ENCODE results near the gene TANGO2.

DNA sequence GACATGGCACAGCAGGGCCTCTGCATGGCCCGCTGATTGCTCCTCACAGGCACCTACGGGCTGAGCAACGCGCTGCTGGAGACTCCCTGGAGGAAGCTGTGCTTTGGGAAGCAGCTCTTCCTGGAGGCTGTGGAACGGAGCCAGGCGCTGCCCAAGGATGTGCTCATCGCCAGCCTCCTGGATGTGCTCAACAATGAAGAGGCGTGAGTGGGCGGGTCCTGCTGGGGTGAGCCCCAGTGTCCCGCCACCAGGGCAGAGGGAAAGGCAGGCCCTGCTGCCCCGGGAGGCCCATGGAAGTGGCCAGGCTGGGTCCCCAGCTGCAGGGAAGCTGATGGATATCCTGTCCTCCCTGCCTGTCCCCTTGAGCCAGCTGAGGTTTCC, 40.6 kb downstream of the TANGO2 start:
- TF ChIP-seq, protein P1, sequence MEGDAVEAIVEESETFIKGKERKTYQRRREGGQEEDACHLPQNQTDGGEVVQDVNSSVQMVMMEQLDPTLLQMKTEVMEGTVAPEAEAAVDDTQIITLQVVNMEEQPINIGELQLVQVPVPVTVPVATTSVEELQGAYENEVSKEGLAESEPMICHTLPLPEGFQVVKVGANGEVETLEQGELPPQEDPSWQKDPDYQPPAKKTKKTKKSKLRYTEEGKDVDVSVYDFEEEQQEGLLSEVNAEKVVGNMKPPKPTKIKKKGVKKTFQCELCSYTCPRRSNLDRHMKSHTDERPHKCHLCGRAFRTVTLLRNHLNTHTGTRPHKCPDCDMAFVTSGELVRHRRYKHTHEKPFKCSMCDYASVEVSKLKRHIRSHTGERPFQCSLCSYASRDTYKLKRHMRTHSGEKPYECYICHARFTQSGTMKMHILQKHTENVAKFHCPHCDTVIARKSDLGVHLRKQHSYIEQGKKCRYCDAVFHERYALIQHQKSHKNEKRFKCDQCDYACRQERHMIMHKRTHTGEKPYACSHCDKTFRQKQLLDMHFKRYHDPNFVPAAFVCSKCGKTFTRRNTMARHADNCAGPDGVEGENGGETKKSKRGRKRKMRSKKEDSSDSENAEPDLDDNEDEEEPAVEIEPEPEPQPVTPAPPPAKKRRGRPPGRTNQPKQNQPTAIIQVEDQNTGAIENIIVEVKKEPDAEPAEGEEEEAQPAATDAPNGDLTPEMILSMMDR (IDR thresholded peaks at IDR 0.05; ENCODE audit: low read length): no peak
- no peak for TF ChIP-seq EZH2 (IDR thresholded peaks at IDR 0.05; ENCODE audit: borderline replicate concordance, low read length)
